Activated naive CD8-positive, alpha-beta T cell treated with anti-CD3 and anti-CD28 coated beads, Interleukin-2, amount 10 ng/mL, durations not matched to agents 7 days and 5 days (primary cell): ENCODE results near the gene ANXA3. TPM values are rescaled to one million over a fixed set of nuclear protein-coding genes. Genes with fewer than 3 reads are reported as not detected.

Experiments used
- ATAC-seq: fragments of 150-1000 bp; cut with Tn5 transposase; one replicate; pipeline ENCODE4 v1.10.0; 2021; ENCODE audit warnings: low read depth, moderate library complexity
- POLR2A ChIA-PET: fragments of 350-600 bp; sonication (Branson Sonifier 250); formaldehyde crosslinking; loops from one replicate; lab custom pipeline; 2021; ENCODE audit warnings: antibody characterized with exemption; lab: Charles Lee
- DNase-seq: peaks from one replicate; pipeline ENCODE4 v3.0.0; 2021
- H3K27ac Mint-ChIP-seq: one replicate; pipeline ENCODE4 v1.8.0; 2022; ENCODE audit warnings: mild to moderate bottlenecking, mixed read lengths
- H3K27me3 Mint-ChIP-seq: one replicate; pipeline ENCODE4 v1.8.0; 2022; ENCODE audit warnings: mild to moderate bottlenecking, moderate library complexity, mixed read lengths
- H3K36me3 Mint-ChIP-seq: one replicate; pipeline ENCODE4 v1.8.0; 2021; ENCODE audit warnings: mild to moderate bottlenecking, mixed read lengths
- H3K4me1 Mint-ChIP-seq: one replicate; pipeline ENCODE4 v1.8.0; 2021; ENCODE audit warnings: mixed read lengths
- H3K4me3 Mint-ChIP-seq: one replicate; pipeline ENCODE4 v1.8.0; 2022; ENCODE audit warnings: mild to moderate bottlenecking, moderate library complexity, mixed read lengths
- H3K9me3 Mint-ChIP-seq: one replicate; pipeline ENCODE4 v1.8.0; 2021; ENCODE audit warnings: mixed read lengths
- total RNA-seq, 2 experiments: library from RNA; stranded (reverse); gene quantifications; one replicate each; pipeline ENCODE4 v1.2.3, GENCODE V29; 2021

ANXA3 gene
- total RNA-seq, 2 experiments from 2014 or later = 5.1 to 5.6 TPM

- Mint-ChIP-seq H3K27me3 (peaks cover 3% of the 10 kb centered on the region), H3K9me3 (no peaks in the 10 kb centered on the region), H3K4me3 (peak overlapping the region; percentile 70), H3K4me1 (peaks cover 44% of the 10 kb centered on the region), H3K36me3 (peaks cover 7% of the 10 kb centered on the region), H3K27ac (peak overlapping the region; percentile 95)
- POLR2A ChIA-PET = no interaction called here
- peak; percentile 61 for ATAC-seq
- DNase-seq = no peak
These were observed 87.0 kb downstream of the ANXA3 start for GRCh38 chr4:78638337-78639172.

GRCh38 chr4:78640714-78641113, 89.1 kb downstream of the ANXA3 start:
- Mint-ChIP-seq H3K27me3 (no peaks in the 10 kb centered on the region), H3K27ac (peak overlapping the region; percentile 59), H3K4me1 (peaks cover 48% of the 10 kb centered on the region), H3K4me3 (no peak overlapping the region), H3K9me3 (no peaks in the 10 kb centered on the region), H3K36me3 (peaks cover 7% of the 10 kb centered on the region)
- DNase-seq (no peak), ATAC-seq (no peak)
- POLR2A ChIA-PET = no interaction called here

GRCh38 chr4:78642934-78643333, 91.4 kb downstream of the ANXA3 start:
- Mint-ChIP-seq H3K27ac (peak overlapping the region; percentile 19), H3K9me3 (no peaks in the 10 kb centered on the region), H3K4me3 (no peak overlapping the region), H3K36me3 (peaks cover 7% of the 10 kb centered on the region), H3K27me3 (no peaks in the 10 kb centered on the region), H3K4me1 (peaks cover 48% of the 10 kb centered on the region)
- POLR2A ChIA-PET = no interaction called here
- ATAC-seq = no peak
- DNase-seq = no peak

GRCh38 chr4:78644063-78644691, 92.6 kb downstream of the ANXA3 start:
- no peak overlapping the region for H3K27ac Mint-ChIP-seq
- no peaks in the 10 kb centered on the region for H3K9me3 Mint-ChIP-seq
- POLR2A ChIA-PET = no interaction called here
- H3K36me3 Mint-ChIP-seq = peaks cover 2% of the 10 kb centered on the region
- no peak for DNase-seq
- no peak overlapping the region for H3K4me3 Mint-ChIP-seq
- no peaks in the 10 kb centered on the region for H3K27me3 Mint-ChIP-seq
- peaks cover 38% of the 10 kb centered on the region for H3K4me1 Mint-ChIP-seq
- no peak for ATAC-seq

GRCh38 chr4:78644744-78645330, 93.3 kb downstream of the ANXA3 start:
- Mint-ChIP-seq H3K4me1 (peaks cover 32% of the 10 kb centered on the region), H3K27me3 (no peaks in the 10 kb centered on the region), H3K27ac (no peak overlapping the region), H3K9me3 (no peaks in the 10 kb centered on the region), H3K4me3 (no peak overlapping the region), H3K36me3 (peaks cover 2% of the 10 kb centered on the region)
- POLR2A ChIA-PET = no interaction called here
- no peak for DNase-seq
- ATAC-seq = peak; percentile 97

GRCh38 chr4:78645853-78646757, 94.5 kb downstream of the ANXA3 start:
- Mint-ChIP-seq H3K36me3 (peaks cover 3% of the 10 kb centered on the region), H3K9me3 (no peaks in the 10 kb centered on the region), H3K27me3 (no peaks in the 10 kb centered on the region), H3K27ac (no peak overlapping the region), H3K4me3 (no peak overlapping the region), H3K4me1 (peaks cover 27% of the 10 kb centered on the region)
- POLR2A ChIA-PET = no interaction called here
- DNase-seq (no peak), ATAC-seq (no peak)

GRCh38 chr4:78647272-78647671, 95.7 kb downstream of the ANXA3 start:
- DNase-seq (no peak), ATAC-seq (no peak)
- peaks cover 24% of the 10 kb centered on the region for H3K4me1 Mint-ChIP-seq
- H3K27me3 Mint-ChIP-seq = no peaks in the 10 kb centered on the region
- no peak overlapping the region for H3K27ac Mint-ChIP-seq
- no peaks in the 10 kb centered on the region for H3K9me3 Mint-ChIP-seq
- no peak overlapping the region for H3K4me3 Mint-ChIP-seq
- POLR2A ChIA-PET = no interaction called here
- H3K36me3 Mint-ChIP-seq = peaks cover 3% of the 10 kb centered on the region

- Mint-ChIP-seq H3K27ac (no peak overlapping the region), H3K9me3 (no peaks in the 10 kb centered on the region), H3K36me3 (peaks cover 3% of the 10 kb centered on the region), H3K4me1 (peaks cover 16% of the 10 kb centered on the region), H3K27me3 (no peaks in the 10 kb centered on the region), H3K4me3 (no peak overlapping the region)
- ATAC-seq (no peak), DNase-seq (no peak)
- POLR2A ChIA-PET = no interaction called here
These were observed 97.2 kb downstream of the ANXA3 start for GRCh38 chr4:78648640-78649363.

- peaks cover 3% of the 10 kb centered on the region for H3K36me3 Mint-ChIP-seq
- H3K9me3 Mint-ChIP-seq = no peaks in the 10 kb centered on the region
- no peak overlapping the region for H3K4me3 Mint-ChIP-seq
- H3K27me3 Mint-ChIP-seq = no peaks in the 10 kb centered on the region
- POLR2A ChIA-PET = no interaction called here
- no peak for DNase-seq
- ATAC-seq = no peak
- H3K4me1 Mint-ChIP-seq = peaks cover 15% of the 10 kb centered on the region
- no peak overlapping the region for H3K27ac Mint-ChIP-seq
These were observed 98.8 kb downstream of the ANXA3 start for GRCh38 chr4:78650106-78651024.

GRCh38 chr4:78651250-78651860, 99.8 kb downstream of the ANXA3 start:
- POLR2A ChIA-PET = no interaction called here
- Mint-ChIP-seq H3K4me1 (peaks cover 15% of the 10 kb centered on the region), H3K9me3 (no peaks in the 10 kb centered on the region), H3K27ac (no peak overlapping the region), H3K4me3 (no peak overlapping the region), H3K36me3 (peaks cover 3% of the 10 kb centered on the region), H3K27me3 (no peaks in the 10 kb centered on the region)
- ATAC-seq (no peak), DNase-seq (no peak)

GRCh38 chr4:78652282-78652876, 100.8 kb downstream of the ANXA3 start:
- Mint-ChIP-seq H3K36me3 (peaks cover 3% of the 10 kb centered on the region), H3K27me3 (no peaks in the 10 kb centered on the region), H3K27ac (no peak overlapping the region), H3K4me3 (no peak overlapping the region), H3K4me1 (peaks cover 21% of the 10 kb centered on the region), H3K9me3 (no peaks in the 10 kb centered on the region)
- DNase-seq = no peak
- POLR2A ChIA-PET = interaction anchor here (0.6 kb wide), 1 partner anchor 201 kb away, joined by 4 read pairs; no protein-coding TSS in a partner anchor
- no peak for ATAC-seq
